Measurements from ENCODE around the gene SLC7A8.

The SLC7A8 gene

DNA sequence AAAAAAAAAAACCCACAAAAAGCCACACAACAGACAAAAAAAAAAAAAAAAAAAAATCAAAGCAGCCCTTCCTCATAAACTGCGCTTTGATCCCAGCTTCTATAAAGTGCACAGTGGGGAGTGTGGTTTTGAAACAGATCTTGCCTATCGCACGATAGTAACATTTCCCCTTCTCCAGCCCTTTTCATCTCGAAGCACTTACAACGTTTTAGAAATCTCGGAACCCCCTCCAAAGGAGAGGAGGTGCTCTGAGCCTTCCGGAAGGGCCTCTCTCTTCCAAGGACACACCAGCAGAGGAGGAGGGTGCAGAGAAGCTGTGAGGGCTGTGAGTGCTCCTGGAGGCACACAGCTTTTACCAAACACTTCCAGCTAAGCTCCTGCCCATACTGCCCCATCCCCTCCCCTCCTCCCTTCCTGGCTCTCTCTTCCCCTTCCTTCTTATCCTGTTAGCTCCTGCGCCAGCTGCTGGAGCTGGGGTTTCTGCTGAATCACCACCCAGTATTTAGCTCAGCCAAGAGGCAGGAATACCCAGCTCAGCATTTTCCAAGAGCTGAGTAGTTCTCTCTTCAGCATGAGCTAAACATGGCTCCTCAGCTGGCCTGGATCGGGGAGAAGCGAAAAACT, 28.4 kb downstream of the SLC7A8 start:
- DNase-seq: peak; percentile 95

- peak; percentile 94 for DNase-seq
Observed at GRCh38 chr14:23153851-23154796, 29.3 kb downstream of the SLC7A8 start.

DNA sequence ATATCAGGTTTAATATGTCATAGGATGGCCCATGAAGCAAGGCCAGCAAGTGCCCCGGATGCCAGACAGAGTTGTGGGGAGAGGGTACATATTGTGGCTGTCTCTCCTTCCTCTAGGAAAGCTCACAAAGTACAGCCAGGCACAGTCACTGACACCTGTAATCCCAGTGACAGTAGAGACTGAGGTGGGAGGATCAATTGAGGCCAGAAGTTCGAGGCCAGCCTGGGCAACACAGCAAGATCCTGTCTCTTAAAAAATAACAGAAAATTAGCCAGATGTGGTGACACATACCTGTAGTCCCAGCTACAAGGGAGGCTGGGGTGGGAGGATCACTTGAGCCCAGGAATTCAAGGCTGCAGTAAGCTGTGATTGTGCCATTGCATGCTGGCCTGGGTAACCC, 32.1 kb downstream of the SLC7A8 start:
- DNase-seq: no peak

GRCh38 chr14:23149745-23150144, 33.7 kb downstream of the SLC7A8 start:
- no peak for DNase-seq

DNA sequence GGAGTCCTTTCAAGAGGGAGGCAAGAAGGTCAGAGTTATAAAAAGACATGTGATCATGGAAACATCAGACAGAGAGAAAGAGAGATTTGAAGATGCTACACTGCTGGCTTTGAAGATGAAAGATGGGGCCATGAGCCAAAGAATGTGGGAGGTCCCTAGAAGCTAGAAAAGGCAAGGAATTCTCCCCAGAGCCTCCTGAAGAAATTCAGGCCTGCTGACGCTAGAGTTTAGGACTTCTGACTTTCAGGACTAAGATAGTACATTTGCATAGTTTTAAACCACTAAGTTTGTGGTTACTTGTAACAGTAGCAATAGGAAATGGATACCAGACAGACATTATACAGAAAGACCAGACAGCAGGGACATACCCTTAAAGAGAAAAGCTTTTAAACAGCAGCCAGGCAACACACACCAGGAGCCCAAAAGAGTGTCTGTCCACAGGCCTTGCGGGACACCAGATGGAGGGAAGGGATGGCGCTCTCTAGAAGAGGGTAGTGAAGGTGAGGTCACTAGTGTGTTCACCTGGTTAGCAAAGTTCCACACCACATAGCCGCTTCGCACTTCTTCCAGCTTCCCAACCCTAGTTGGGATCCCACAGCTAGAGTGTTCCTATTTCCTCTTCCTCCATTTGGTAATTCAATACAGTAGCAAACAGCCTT, 34.7 kb downstream of the SLC7A8 start:
- peak; percentile 64 for DNase-seq

DNA sequence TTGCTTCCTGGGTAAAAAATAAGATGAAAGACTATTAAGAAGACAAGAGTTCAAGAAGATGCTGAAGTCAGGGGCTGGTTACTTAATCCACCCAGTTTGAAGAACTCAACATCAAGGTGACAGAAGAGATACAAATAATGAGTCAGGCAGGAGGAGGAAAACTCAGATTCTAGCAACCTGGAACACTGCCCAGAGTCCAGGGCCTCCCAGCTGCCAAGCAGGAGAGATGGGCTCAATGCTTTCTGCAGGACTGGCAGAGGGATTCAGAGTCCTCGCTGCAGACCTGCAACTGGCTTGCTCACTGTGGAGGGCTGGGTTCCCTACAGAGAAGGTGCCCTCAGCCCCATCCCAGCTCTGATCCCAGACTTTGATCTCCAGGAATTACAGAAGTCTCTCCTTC, 35.8 kb downstream of the SLC7A8 start:
- peak; percentile 62 for DNase-seq

- DNase-seq: no peak
Observed at GRCh38 chr14:23146980-23147379, 36.5 kb downstream of the SLC7A8 start.

GRCh38 chr14:23146351-23146910, 37.0 kb downstream of the SLC7A8 start:
- no peak for DNase-seq

- DNase-seq: no peak
Observed at GRCh38 chr14:23145794-23146350, 37.6 kb downstream of the SLC7A8 start.

- DNase-seq: no peak
Observed at GRCh38 chr14:23143911-23144310, 39.5 kb downstream of the SLC7A8 start.

- no peak for DNase-seq
Observed at GRCh38 chr14:23142826-23143225, 40.6 kb downstream of the SLC7A8 start.

GRCh38 chr14:23141706-23142444, 41.6 kb downstream of the SLC7A8 start:
- DNase-seq: peak; percentile 14

- DNase-seq: no peak
Observed at GRCh38 chr14:23140371-23140770, 43.1 kb downstream of the SLC7A8 start.

DNA sequence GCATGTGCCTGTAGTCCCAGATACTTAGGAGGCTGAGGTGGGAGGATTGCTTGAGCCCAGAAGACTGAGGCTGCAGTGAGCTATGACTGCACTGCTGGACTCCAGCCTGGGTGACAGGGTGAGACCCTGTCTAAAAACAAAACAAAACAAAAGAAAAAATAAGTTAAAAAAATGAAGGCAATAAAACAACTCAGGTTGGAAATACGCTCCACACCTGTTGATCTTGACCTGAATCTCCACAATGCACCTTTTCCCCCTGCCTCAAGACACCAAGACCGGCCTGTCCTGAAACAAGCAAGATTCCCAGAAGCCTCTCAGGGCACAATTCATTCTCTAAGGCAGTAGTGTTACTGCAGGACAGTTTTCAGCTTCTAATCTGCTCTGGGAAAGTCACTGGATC, 43.6 kb downstream of the SLC7A8 start:
- no peak for DNase-seq

- no peak for DNase-seq
Observed at GRCh38 chr14:23137813-23138535, 45.5 kb downstream of the SLC7A8 start.

GRCh38 chr14:23137192-23137812, 46.2 kb downstream of the SLC7A8 start:
- DNase-seq: no peak

GRCh38 chr14:23136566-23137133, 46.8 kb downstream of the SLC7A8 start:
- no peak for DNase-seq

DNA sequence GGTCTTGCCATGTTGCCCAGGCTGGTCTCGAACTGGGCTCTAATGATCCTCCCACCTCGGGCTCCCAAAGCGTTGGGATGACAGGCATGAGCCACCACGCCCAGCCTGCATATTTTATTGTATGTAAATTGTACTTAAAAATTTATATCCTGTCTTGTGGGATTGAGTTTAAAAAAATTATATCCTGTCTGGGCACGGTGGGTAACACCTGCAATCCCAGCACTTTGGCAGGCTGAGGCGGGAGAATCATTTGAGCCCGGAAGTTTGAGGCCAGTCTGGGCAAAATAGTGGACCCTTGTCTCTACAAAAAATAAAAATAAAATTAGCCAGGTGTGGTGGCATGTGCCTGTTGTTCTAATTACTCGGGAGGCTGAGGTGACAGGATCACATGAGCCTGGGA, 50.5 kb downstream of the SLC7A8 start:
- DNase-seq: no peak

- no peak for DNase-seq
Observed at GRCh38 chr14:23131482-23131881, 52.0 kb downstream of the SLC7A8 start.

DNA sequence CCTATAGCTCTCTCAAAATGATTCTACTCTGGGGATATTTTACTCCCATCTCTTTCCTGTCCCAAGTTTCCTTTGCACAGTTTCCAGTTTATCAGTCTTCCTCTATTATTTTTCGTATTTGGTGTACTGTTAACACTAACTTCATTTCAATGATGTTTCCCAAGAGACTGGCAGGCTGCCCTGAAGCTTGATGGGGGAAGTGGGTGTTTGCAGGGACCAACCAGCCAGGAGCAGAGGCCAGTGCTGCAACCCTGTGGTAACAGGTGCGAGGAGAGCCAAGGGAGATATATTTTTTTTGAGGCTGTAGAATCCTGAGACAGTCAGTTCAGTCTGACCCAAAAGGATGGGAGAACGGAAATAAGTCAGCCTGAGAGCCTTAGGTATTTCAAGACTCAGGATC, 52.6 kb downstream of the SLC7A8 start:
- DNase-seq: no peak

Measured in fibroblast of upper back skin (primary cell).